DND-41 (cell line): ENCODE measurements around the gene DLGAP1.
"Not testable (repeated sequence)": the region's sequence is repeated elsewhere in the genome, so short reads cannot be mapped to it uniquely, and the experiment has no call there.

ENCODE experiments used
- ATAC-seq: fragments of 200-7000 bp; cut with Tn5 transposase; 3 replicates; pipeline ENCODE4 v1.9.1; 2021; ENCODE audit warnings: low read depth; ENCODE audit not compliant: insufficient read depth
- DNase-seq: peaks from one replicate; pipeline ENCODE4 v3.0.0-alpha.2; 2020
- H2AFZ ChIP-seq: 2 replicates; pipeline ENCODE4 v1.6.0; 2012; ENCODE audit warnings: low read depth, low read length
- H3K27ac ChIP-seq: 2 replicates; pipeline ENCODE4 v1.5.1; 2012; ENCODE audit warnings: low read length, inconsistent platforms
- H3K27me3 ChIP-seq: fragments of 200-600 bp; sonication (generic); 2 replicates; pipeline ENCODE4 v1.6.0; 2012; ENCODE audit warnings: low read length, mild to moderate bottlenecking, inconsistent platforms; ENCODE audit not compliant: insufficient read depth, poor library complexity
- H3K36me3 ChIP-seq: 2 replicates; pipeline ENCODE4 v1.5.1; 2012; ENCODE audit warnings: low read length, inconsistent platforms; ENCODE audit not compliant: insufficient read depth
- H3K4me1 ChIP-seq: 2 replicates; pipeline ENCODE4 v1.5.1; 2012; ENCODE audit warnings: mild to moderate bottlenecking, low read length; ENCODE audit not compliant: insufficient read depth
- H3K4me2 ChIP-seq: 2 replicates; pipeline ENCODE4 v1.6.0; 2012; ENCODE audit warnings: mild to moderate bottlenecking, moderate library complexity, low read length, inconsistent platforms; ENCODE audit not compliant: insufficient read depth
- H3K4me3 ChIP-seq, 2 experiments: fragments of 200-600 bp in 1 of 2; shearing (Covaris generic) in 1 of 2; 2 replicates each; pipeline ENCODE4 v1.5.1; 2012 to 2016; ENCODE audit warnings: inconsistent platforms in 2 of 2, low read length in 2 of 2, mild to moderate bottlenecking in 2 of 2, low read depth in 1 of 2, moderate library complexity in 1 of 2
- H3K79me2 ChIP-seq: 2 replicates; pipeline ENCODE4 v1.6.0; 2012; ENCODE audit warnings: low read length, inconsistent platforms; ENCODE audit not compliant: insufficient read depth
- H3K9ac ChIP-seq: 2 replicates; pipeline ENCODE4 v1.6.0; 2012; ENCODE audit warnings: low read depth, mild to moderate bottlenecking, inconsistent platforms, low read length, moderate library complexity
- H3K9me3 ChIP-seq: 2 replicates; pipeline ENCODE4 v1.5.1; 2012; ENCODE audit warnings: low read length, moderate library complexity, mild to moderate bottlenecking, inconsistent platforms; ENCODE audit not compliant: insufficient read depth, severe bottlenecking
- H4K20me1 ChIP-seq: 2 replicates; pipeline ENCODE4 v1.6.0; 2012; ENCODE audit warnings: low read length; ENCODE audit not compliant: insufficient read depth
- EZH2 ChIP-seq: IDR thresholded peaks from 3 replicates; pipeline ENCODE4 v1.6.1; 2012; ENCODE audit warnings: borderline replicate concordance, low read depth, mild to moderate bottlenecking, moderate library complexity, low read length, inconsistent platforms; ENCODE audit not compliant: severe bottlenecking
- TF ChIP-seq, protein P1 (sequence below): IDR thresholded peaks from 2 replicates; pipeline ENCODE4 v1.5.1; 2012; ENCODE audit warnings: borderline replicate concordance, low read length, moderate library complexity, mild to moderate bottlenecking; ENCODE audit not compliant: poor library complexity, severe bottlenecking; ENCODE audit errors: extremely low read depth

DLGAP1 gene

DNA sequence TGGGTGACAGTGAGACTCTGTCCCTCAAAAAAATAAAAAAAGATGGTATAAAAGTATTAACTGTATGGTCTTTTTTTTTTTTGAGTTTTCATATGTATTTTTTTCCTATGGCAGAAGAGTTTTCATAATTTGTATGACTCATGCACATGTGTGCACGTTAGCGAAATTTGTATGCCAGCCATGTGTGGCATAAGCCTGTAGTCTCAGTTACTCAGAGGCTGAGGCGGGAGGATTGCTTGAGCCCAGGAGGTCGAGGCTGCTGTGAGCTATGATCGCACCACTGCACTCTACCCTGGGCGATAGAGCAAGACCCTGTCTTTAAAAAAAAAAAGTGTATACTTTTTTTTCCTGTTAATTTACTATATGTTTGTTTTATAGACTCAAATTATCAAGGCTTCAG, 844.3 kb downstream of the DLGAP1 start:
- H3K27me3 ChIP-seq = no peaks in the 10 kb centered on the region
- no peak overlapping the region for H2AFZ ChIP-seq
- no peaks in the 10 kb centered on the region for H3K9me3 ChIP-seq
- ATAC-seq (no peak), DNase-seq (no peak)
- peaks cover 29% of the 10 kb centered on the region for H3K4me1 ChIP-seq
- TF ChIP-seq, protein P1, sequence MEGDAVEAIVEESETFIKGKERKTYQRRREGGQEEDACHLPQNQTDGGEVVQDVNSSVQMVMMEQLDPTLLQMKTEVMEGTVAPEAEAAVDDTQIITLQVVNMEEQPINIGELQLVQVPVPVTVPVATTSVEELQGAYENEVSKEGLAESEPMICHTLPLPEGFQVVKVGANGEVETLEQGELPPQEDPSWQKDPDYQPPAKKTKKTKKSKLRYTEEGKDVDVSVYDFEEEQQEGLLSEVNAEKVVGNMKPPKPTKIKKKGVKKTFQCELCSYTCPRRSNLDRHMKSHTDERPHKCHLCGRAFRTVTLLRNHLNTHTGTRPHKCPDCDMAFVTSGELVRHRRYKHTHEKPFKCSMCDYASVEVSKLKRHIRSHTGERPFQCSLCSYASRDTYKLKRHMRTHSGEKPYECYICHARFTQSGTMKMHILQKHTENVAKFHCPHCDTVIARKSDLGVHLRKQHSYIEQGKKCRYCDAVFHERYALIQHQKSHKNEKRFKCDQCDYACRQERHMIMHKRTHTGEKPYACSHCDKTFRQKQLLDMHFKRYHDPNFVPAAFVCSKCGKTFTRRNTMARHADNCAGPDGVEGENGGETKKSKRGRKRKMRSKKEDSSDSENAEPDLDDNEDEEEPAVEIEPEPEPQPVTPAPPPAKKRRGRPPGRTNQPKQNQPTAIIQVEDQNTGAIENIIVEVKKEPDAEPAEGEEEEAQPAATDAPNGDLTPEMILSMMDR = no peak
- no peak for TF ChIP-seq EZH2
- H3K36me3 ChIP-seq = no peaks in the 10 kb centered on the region
- H3K27ac ChIP-seq = no peak overlapping the region
- no peak overlapping the region for H3K4me2 ChIP-seq
- H3K4me3 ChIP-seq = no peak overlapping the region
- H4K20me1 ChIP-seq = no peaks in the 10 kb centered on the region
- no peaks in the 10 kb centered on the region for H3K79me2 ChIP-seq
- H3K9ac ChIP-seq = no peak overlapping the region

- no peaks in the 10 kb centered on the region for H3K79me2 ChIP-seq
- no peak overlapping the region for H3K4me2 ChIP-seq
- no peaks in the 10 kb centered on the region for H3K9me3 ChIP-seq
- no peaks in the 10 kb centered on the region for H3K27me3 ChIP-seq
- peaks cover 34% of the 10 kb centered on the region for H3K4me1 ChIP-seq
- TF ChIP-seq EZH2 = no peak
- TF ChIP-seq, protein P1 = no peak
- H4K20me1 ChIP-seq = no peaks in the 10 kb centered on the region
- no peak overlapping the region for H3K27ac ChIP-seq
- H3K4me3 ChIP-seq = no peak overlapping the region
- no peak overlapping the region for H2AFZ ChIP-seq
- DNase-seq (no peak), ATAC-seq (no peak)
- no peak overlapping the region for H3K9ac ChIP-seq
- no peaks in the 10 kb centered on the region for H3K36me3 ChIP-seq
Measured at GRCh38 chr18:3610188-3610708, 844.9 kb downstream of the DLGAP1 start.

GRCh38 chr18:3608488-3608887, 846.6 kb downstream of the DLGAP1 start:
- H3K4me1 ChIP-seq = peaks cover 52% of the 10 kb centered on the region
- H3K4me3 ChIP-seq = no peak overlapping the region
- no peak for ATAC-seq
- TF ChIP-seq EZH2 = no peak
- TF ChIP-seq, protein P1 = no peak
- no peak overlapping the region for H3K4me2 ChIP-seq
- H3K27me3 ChIP-seq = no peaks in the 10 kb centered on the region
- no peak overlapping the region for H3K9ac ChIP-seq
- no peaks in the 10 kb centered on the region for H4K20me1 ChIP-seq
- no peak for DNase-seq
- H3K27ac ChIP-seq = peak overlapping the region; percentile 97
- no peaks in the 10 kb centered on the region for H3K79me2 ChIP-seq
- no peaks in the 10 kb centered on the region for H3K36me3 ChIP-seq
- no peaks in the 10 kb centered on the region for H3K9me3 ChIP-seq
- no peak overlapping the region for H2AFZ ChIP-seq

DNA sequence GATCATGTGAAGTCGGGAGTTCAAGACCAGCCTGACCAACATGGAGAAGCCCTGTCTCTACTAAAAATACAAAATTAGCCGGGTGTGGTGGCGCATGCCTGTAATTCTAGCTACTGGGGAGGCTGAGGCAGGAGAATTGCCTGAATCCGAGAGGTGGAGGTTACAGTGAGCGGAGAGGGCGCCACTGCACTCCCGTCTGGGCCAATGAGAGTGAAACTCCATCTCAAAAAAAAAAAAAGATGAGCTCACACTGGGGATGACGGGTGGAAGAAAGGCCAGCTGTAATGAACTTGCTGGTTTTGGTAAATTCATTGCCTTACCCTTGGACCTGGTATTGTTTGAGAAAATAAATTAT, 847.0 kb downstream of the DLGAP1 start:
- H3K9me3 ChIP-seq, H4K20me1 ChIP-seq, H3K4me3 ChIP-seq, DNase-seq, H3K4me2 ChIP-seq, H3K27me3 ChIP-seq, ATAC-seq, H3K36me3 ChIP-seq, H3K9ac ChIP-seq, H3K79me2 ChIP-seq: not testable (repeated sequence)
- peak overlapping the region; percentile 97 for H3K27ac ChIP-seq
- H3K4me1 ChIP-seq = peaks cover 56% of the 10 kb centered on the region
- H2AFZ ChIP-seq = peak overlapping the region; percentile 56
